GM19372 (cell line): ENCODE results near the gene MED13L.

ENCODE experiments used
- ATAC-seq: cut with Tn5 transposase; IDR thresholded peaks from one replicate; pipeline ENCODE4 v1.9.1; 2021; ENCODE audit warnings: mild to moderate bottlenecking, low read depth, moderate library complexity; ENCODE audit not compliant: unreplicated experiment

Gene MED13L

GRCh38 chr12:116216022-116216756 is 61.3 kb downstream of the MED13L start:
- ATAC-seq, result no peak

GRCh38 chr12:116215023-116215422 is 62.5 kb downstream of the MED13L start:
- ATAC-seq, result no peak

DNA sequence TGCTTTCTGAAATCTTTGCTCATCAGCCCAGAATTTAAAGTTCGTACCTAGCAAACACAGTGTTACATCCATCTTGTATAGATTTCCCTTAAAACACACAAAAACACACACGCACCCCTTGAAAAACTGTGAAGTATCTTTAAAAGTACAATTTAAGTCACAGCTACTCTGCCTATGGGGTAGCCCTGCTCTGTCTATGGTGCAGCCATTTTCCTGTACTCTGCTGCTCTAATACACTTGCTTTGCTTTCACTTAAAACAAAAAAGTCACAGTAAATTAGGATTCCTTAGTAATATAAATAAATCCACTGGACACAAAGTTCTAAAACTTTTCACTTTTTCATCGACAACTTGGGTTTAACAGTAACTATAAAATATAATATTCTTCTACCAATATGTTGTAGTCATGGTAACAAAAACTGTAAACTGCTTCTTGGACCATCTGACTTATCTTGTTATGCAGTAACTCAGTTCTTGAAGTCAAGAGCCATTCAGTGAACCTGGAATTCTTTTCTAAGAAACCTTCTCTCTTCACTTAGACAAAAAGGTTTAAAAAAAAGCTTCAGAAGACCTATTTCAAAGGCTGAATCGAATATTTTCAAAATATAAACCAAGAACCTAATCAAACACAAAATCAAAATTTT is 63.5 kb downstream of the MED13L start:
- no peak for ATAC-seq

DNA sequence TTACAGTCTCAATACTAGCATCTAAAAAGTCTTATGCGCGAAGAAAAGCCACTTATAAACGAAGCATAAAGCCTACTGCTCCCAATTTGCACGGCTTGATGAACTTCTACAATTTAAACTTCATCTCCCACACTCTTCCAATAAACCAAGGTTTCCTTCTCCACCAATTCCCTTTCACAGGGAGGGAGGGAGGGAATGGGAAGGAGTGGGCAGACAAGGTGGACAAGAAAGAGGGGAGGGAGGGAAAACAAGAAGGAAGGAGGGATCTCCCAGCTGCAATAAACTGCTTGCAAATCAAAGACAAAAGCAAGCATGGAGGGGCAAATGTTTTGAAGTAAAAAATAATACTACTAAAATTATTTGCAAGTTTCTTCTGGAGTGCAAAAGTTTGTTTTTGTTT is 64.5 kb downstream of the MED13L start:
- ATAC-seq, result no peak

DNA sequence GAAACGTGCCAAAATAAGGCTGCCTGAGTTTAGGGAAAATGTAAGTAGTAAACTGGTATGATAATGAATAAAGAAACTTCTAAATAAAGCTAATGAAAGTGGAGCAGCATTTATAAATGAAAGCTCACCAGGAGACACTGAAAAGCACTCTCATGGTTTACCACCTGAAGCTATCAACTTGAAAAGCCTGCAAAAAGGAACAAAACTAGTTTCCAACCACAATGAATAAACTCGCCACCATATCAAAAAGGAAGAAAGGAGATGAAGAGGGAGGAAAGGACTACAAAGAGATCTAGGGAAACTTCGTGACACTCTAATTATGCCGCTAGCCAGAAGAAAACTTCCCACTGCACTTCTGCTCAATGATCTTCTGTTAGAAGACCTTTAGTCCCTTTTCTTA is 66.7 kb downstream of the MED13L start:
- no peak for ATAC-seq

GRCh38 chr12:116210131-116210530 is 67.4 kb downstream of the MED13L start:
- ATAC-seq, result no peak

DNA sequence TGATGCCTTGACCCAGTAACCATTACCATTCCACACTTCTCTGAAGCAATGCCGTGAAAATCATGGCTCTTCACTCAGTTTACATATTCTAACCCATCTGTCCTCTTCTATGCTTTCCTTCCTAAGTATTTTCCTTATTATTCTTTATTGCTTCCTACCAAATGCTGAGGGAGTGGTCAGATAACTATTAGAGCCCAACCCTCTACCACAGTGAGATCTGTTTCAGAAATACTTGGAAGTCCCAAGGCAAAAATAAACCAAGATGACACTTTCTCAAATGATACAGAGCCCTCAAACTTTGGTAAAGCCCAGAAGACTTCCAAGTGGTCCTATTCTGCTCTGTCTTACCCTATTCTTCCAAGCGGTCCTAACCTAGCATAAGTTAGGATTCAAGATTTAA is 68.0 kb downstream of the MED13L start:
- no peak for ATAC-seq

DNA sequence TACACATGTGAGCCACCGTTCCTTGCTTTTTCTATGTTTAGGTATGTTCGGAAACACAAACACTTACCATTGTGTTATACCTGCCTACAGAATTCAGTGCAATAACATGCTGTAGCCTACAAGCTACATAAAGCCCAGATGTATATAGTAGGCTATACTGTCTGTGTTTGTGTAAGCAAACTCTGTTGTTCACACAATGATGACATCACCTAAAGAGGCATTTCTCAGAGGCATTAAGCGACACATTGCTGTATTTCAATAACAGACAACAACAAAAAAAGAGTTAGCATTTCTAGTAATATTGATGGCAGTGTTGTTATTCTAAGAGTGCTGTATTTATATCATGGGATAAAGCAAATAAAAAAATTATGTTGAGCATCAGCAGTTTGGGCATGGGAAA is 70.2 kb downstream of the MED13L start:
- no peak for ATAC-seq

- ATAC-seq, result no peak
Measured at GRCh38 chr12:116206828-116207227, 70.7 kb downstream of the MED13L start.

GRCh38 chr12:116204785-116205184 is 72.7 kb downstream of the MED13L start:
- ATAC-seq, result no peak

DNA sequence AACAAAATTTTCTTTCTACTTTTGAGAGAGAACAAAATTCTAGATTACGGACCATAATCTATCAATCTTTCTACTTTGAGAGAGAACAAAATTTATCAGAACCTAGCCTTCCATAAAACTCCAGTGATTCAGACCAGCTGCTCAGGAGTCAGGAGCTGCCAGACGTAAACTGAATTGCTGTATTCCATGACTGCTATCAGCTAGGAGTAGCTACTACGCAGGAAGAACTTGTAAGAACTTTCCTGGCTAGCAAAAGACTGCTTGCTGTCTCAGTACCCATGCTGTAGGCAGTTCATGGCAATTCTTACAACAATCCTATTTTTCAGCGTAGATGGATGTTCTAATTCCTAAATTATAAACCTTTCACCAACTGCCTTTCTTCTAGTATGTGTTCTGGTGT is 73.3 kb downstream of the MED13L start:
- no peak for ATAC-seq

DNA sequence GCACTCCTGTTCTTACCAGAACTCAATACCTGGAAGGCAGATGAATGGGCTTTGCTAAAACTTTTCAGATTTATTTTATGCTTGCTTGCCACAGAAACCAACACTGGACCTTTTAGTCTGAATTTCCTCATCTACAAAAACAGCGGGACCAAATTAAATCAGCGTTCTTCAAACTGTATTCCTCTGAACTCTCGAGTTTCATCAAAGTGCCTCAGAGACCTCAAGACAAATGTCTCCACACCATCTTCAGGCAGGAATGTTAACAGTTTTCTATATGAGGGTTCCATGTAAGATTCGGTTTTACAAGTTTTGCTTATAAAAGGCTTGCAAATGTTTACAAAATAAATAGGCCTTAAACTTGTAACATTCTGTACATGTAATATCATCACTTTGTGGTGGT is 74.6 kb downstream of the MED13L start:
- ATAC-seq, result no peak

- no peak for ATAC-seq
Measured at GRCh38 chr12:116202433-116202832, 75.1 kb downstream of the MED13L start.

GRCh38 chr12:116201908-116202307 is 75.6 kb downstream of the MED13L start:
- ATAC-seq, result no peak

DNA sequence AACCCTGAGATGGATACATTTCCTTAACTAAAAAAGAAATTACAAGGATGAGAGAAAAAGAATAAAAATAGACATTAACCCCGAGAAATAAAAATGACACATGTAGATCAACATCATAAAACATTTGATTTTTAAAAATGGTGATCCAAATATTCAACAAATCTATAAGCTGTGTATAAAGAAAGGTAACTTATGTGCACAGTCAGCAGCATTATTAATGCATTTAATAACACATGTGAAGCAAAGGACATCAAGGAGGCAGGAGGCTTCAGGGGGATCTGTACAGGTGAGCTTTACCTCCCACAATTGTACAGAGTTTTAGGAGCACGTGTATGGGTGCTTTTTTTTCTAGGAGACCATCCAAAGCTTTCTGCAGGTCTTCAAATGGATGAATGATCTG is 76.1 kb downstream of the MED13L start:
- no peak for ATAC-seq

DNA sequence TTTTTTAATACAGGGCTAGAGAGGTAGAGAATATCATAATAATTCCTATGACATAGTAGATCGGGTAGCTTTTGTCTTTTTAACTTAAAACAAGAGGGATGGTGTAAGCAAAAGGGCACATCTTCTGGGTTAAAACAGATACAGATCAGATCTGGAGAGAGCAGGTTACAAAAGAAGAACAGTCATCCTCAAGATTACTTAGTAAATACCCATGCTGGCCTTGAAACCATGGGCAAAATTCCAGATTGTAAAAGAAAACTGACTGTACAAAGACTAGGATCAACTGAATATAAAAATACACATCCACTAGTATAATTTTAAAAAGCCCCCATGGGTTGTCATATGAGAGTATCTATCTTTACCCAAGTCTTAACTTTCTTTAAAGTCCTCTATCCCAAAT is 76.7 kb downstream of the MED13L start:
- no peak for ATAC-seq

- no peak for ATAC-seq
Measured at GRCh38 chr12:116199160-116199706, 78.3 kb downstream of the MED13L start.

GRCh38 chr12:116196752-116197718 is 80.5 kb downstream of the MED13L start:
- ATAC-seq, result no peak

DNA sequence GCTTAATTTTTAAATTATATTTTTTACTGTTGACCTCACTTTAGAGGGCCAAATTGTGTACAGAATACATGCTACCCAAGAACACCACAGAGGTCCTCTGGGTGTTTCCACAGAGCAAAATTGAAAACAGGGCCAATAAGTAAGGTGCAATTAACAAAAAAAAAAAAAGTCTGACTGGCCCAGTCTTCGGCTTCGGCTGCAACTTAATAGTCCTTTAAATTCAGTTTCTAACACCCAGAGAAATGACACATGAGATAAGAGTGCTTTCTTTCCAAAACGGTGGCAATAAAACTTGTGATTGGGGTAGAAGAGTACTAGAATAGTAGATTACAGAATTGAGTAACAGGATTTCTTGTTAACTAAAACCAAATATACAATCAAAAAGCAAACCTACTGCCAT is 81.3 kb downstream of the MED13L start:
- ATAC-seq, result no peak

- peak; percentile 77 for ATAC-seq
Measured at GRCh38 chr12:116194935-116195431, 82.5 kb downstream of the MED13L start.

DNA sequence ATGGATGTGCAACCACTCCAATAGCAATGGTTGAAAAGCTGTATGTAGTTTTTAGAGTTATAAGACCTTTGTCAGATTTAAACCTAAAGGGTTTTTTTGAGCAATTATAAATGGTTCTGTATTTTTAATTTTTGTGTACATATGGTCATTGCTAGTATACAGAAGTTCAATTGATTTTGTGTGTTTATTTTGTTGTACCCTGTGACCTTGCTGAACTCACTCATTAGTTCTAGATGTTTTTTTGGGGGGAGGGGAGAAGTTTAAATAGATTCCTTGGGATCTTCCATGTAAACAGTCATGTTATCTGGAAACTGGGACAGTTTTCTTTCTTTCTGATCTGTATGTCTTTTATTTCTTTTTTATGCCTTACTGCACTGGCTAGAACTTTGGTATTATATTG is 87.8 kb downstream of the MED13L start:
- no peak for ATAC-seq
